Sigmoid colon (tissue), 7 donors: ENCODE data around the gene MYO18A. TPM values are rescaled to one million over a fixed set of nuclear protein-coding genes. Genes with fewer than 3 reads are reported as not detected.

Source experiments
- DNase-seq: peaks from one replicate; pipeline ENCODE4 v3.0.0-alpha.2; 2019
- H3K27ac ChIP-seq, 4 donors: fragments of 200-600 bp; sonication (generic); one replicate each; pipeline ENCODE4 v1.5.1; 2016 to 2019; ENCODE audit warnings: mild to moderate bottlenecking in 1 of 4
- H3K27me3 ChIP-seq, 3 donors: fragments of 200-600 bp; sonication (generic); one replicate each; pipeline ENCODE4 v1.5.1; 2019; ENCODE audit warnings: mild to moderate bottlenecking in 1 of 3
- H3K36me3 ChIP-seq, 4 donors: fragments of 200-600 bp; sonication (generic); one replicate each; pipeline ENCODE4 v1.5.1; 2016 to 2019
- H3K4me1 ChIP-seq, 4 donors: fragments of 200-600 bp; sonication (generic); one replicate each; pipeline ENCODE4 v1.5.1; 2017 to 2019
- H3K4me3 ChIP-seq, 4 donors: fragments of 200-600 bp; sonication (generic); one replicate each; pipeline ENCODE4 v1.5.1; 2017 to 2019; ENCODE audit warnings: mild to moderate bottlenecking in 2 of 4, moderate library complexity in 1 of 4
- H3K9me3 ChIP-seq, 4 donors: fragments of 200-600 bp in 3 of 4; sonication (generic) in 3 of 4; one replicate each; pipeline versions ENCODE4 v1.5.1 to v1.6.1; 2013 to 2019
- CTCF ChIP-seq, 4 experiments: fragments of 450-650 bp in 3 of 4; fragments of 200-600 bp in 1 of 4; IDR thresholded peaks; one replicate each; pipeline ENCODE4 v1.5.1; 2016 to 2019; ENCODE audit warnings: antibody characterized with exemption in 4 of 4, mild to moderate bottlenecking in 3 of 4, moderate library complexity in 2 of 4
- EP300 ChIP-seq, 4 donors: sonication (generic); formaldehyde crosslinking; IDR thresholded peaks; one replicate each; pipeline ENCODE4 v1.6.1; 2017; ENCODE audit warnings: antibody characterized with exemption in 4 of 4
- POLR2A ChIP-seq, 2 donors: fragments of 450-650 bp; IDR thresholded peaks; one replicate each; pipeline ENCODE4 v1.6.1; 2016; ENCODE audit warnings: antibody characterized with exemption in 2 of 2, mild to moderate bottlenecking in 2 of 2, moderate library complexity in 2 of 2
- POLR2AphosphoS5 ChIP-seq, 4 donors: sonication (generic); formaldehyde crosslinking; IDR thresholded peaks; one replicate each; pipeline ENCODE4 v1.6.1; 2017; ENCODE audit warnings: antibody characterized with exemption in 4 of 4
- WGBS, 2 donors: extraction: QIAGEN DNeasy Blood & Tissue Kit; methylation state at CpG; one replicate each; pipeline ENCODE4 v1.1.7; 2013; 5-methylcytosine and 5-hydroxymethylcytosine counted together
- intact Hi-C: fragments of 100-400 bp; cut with DNase I; formaldehyde crosslinking; loops from one replicate; pipeline ENCODE4 v1.15.1; 2023
- polyA plus RNA-seq, 3 donors: library from polyadenylated mRNA; stranded (reverse); fragments of 200-250 nt; gene quantifications; one replicate each; pipeline ENCODE4 v1.2.3, GENCODE V29; 2013
- total RNA-seq, 4 donors: library from RNA; depleted of rRNA; stranded (reverse); fragments of >200 nt; gene quantifications; one replicate each; pipeline ENCODE4 v1.1.0, GENCODE V29; 2016
- donor health status: healthy with polysubstance abuse.
- donor health status: Bipolar disorder and iron deficiency.
- donor health status: healthy.

MYO18A gene
- total and polyA plus RNA-seq, 7 donors, result 24.0 to 92.6 (median 48.4) TPM

- Histone ChIP-seq H3K36me3 (no peaks in the 10 kb centered on the region), H3K4me3 (peak overlapping the region; percentile 43 to 73 (median 70)), H3K27me3 (no peaks in the 10 kb centered on the region), H3K27ac (peak overlapping the region; percentile 83 to 89 (median 86)), H3K9me3 (no peaks in the 10 kb centered on the region), H3K4me1 (peaks cover 0 to 48% (median 41%) of the 10 kb centered on the region in 4 donors)
- WGBS, 2 donors, result 7 to 29% methylated on average over 28 of the region's 28 CpGs
- intact Hi-C loops, result loop anchor here (1.0 to 2.0 kb wide), 3 partner anchors 30 to 111 kb away; no protein-coding TSS in a partner anchor
- TF ChIP-seq EP300 (IDR thresholded peaks at IDR 0.05) (no peak), POLR2AphosphoS5 (IDR thresholded peaks at IDR 0.05) (peak in 1 of 4 donors; percentile 39), POLR2A (IDR thresholded peaks at IDR 0.05) (peak in 1 of 2 donors; percentile 69)
- DNase-seq, result no peak
Measured at GRCh38 chr17:29179232-29180033, 765 bp downstream of the MYO18A start.

- no peak for DNase-seq
- H3K9me3 ChIP-seq, result no peaks in the 10 kb centered on the region
- H3K27me3 ChIP-seq, result no peaks in the 10 kb centered on the region
- peak overlapping the region in 1 of 4 donors; percentile 71 for H3K4me3 ChIP-seq
- intact Hi-C loops, result loop anchor here (2.0 kb wide), 1 partner anchor 112 kb away; no protein-coding TSS in a partner anchor
- 14 to 56% methylated on average over 8 of the region's 8 CpGs for WGBS, 2 donors
- peak overlapping the region; percentile 83 to 89 (median 86) for H3K27ac ChIP-seq
- H3K36me3 ChIP-seq, result no peaks in the 10 kb centered on the region
- TF ChIP-seq POLR2A (IDR thresholded peaks at IDR 0.05) (no peak), POLR2AphosphoS5 (IDR thresholded peaks at IDR 0.05) (no peak), EP300 (IDR thresholded peaks at IDR 0.05) (no peak), CTCF (IDR thresholded peaks at IDR 0.05) (no peak)
- H3K4me1 ChIP-seq, result peaks cover 0 to 48% (median 41%) of the 10 kb centered on the region in 4 donors
Measured at GRCh38 chr17:29178750-29179231, 1.4 kb downstream of the MYO18A start.

GRCh38 chr17:29177871-29178749 lies 2.1 kb downstream of the MYO18A start:
- intact Hi-C loops, result loop anchor here (2.0 kb wide), 1 partner anchor 113 kb away; no protein-coding TSS in a partner anchor
- TF ChIP-seq POLR2A (IDR thresholded peaks at IDR 0.05) (no peak), POLR2AphosphoS5 (IDR thresholded peaks at IDR 0.05) (no peak), EP300 (IDR thresholded peaks at IDR 0.05) (no peak), CTCF (IDR thresholded peaks at IDR 0.05) (no peak)
- no peaks in the 10 kb centered on the region for H3K36me3 ChIP-seq
- no peaks in the 10 kb centered on the region for H3K27me3 ChIP-seq
- no peak for DNase-seq
- peak overlapping the region; percentile 83 to 89 (median 86) for H3K27ac ChIP-seq
- H3K9me3 ChIP-seq, result no peaks in the 10 kb centered on the region
- no peak overlapping the region for H3K4me3 ChIP-seq
- WGBS, 2 donors, result 16 to 59% methylated on average over 4 of the region's 4 CpGs
- peaks cover 0 to 48% (median 41%) of the 10 kb centered on the region in 4 donors for H3K4me1 ChIP-seq

GRCh38 chr17:29177541-29177870 lies 2.7 kb downstream of the MYO18A start:
- TF ChIP-seq CTCF (IDR thresholded peaks at IDR 0.05), result no peak
- no peaks in the 10 kb centered on the region for H3K27me3 ChIP-seq
- peak overlapping the region; percentile 83 to 89 (median 86) for H3K27ac ChIP-seq
- WGBS, 2 donors, result 19 to 70% methylated on average over 3 of the region's 3 CpGs
- intact Hi-C loops, result no loop called here
- peaks cover 0 to 48% (median 41%) of the 10 kb centered on the region in 4 donors for H3K4me1 ChIP-seq
- no peaks in the 10 kb centered on the region for H3K9me3 ChIP-seq
- DNase-seq, result no peak
- H3K4me3 ChIP-seq, result no peak overlapping the region
- H3K36me3 ChIP-seq, result no peaks in the 10 kb centered on the region
